ENCODE results near the gene MEOX1. TPM values are rescaled to one million over a fixed set of nuclear protein-coding genes. Genes with fewer than 3 reads are reported as not detected.
"Not testable (repeated sequence)": the region's sequence is repeated elsewhere in the genome, so short reads cannot be mapped to it uniquely, and the experiment has no call there.

MEOX1 gene
- total RNA-seq, 1 donor from 2014 or later, result 0.47 TPM

GRCh38 chr17:43619705-43620104 is 42.0 kb downstream of the MEOX1 start:
- intact Hi-C loops (cut with micrococcal nuclease), result no loop called here

GRCh38 chr17:43618276-43618675 is 43.4 kb downstream of the MEOX1 start:
- intact Hi-C loops (cut with micrococcal nuclease), result no loop called here

- intact Hi-C loops (cut with micrococcal nuclease), result no loop called here
Measured at GRCh38 chr17:43616852-43617251, 44.9 kb downstream of the MEOX1 start.

GRCh38 chr17:43616421-43616820 is 45.3 kb downstream of the MEOX1 start:
- intact Hi-C loops (cut with micrococcal nuclease), result no loop called here

- intact Hi-C loops (cut with micrococcal nuclease), result no loop called here
Measured at GRCh38 chr17:43616029-43616351, 45.7 kb downstream of the MEOX1 start.

GRCh38 chr17:43615330-43616028 is 46.2 kb downstream of the MEOX1 start:
- intact Hi-C loops (cut with micrococcal nuclease), result no loop called here

- intact Hi-C loops (cut with micrococcal nuclease), result no loop called here
Measured at GRCh38 chr17:43614561-43614960, 47.2 kb downstream of the MEOX1 start.

GRCh38 chr17:43613917-43614316 is 47.8 kb downstream of the MEOX1 start:
- intact Hi-C loops (cut with micrococcal nuclease), result no loop called here

- intact Hi-C loops (cut with micrococcal nuclease), result no loop called here
Measured at GRCh38 chr17:43612515-43612914, 49.2 kb downstream of the MEOX1 start.

GRCh38 chr17:43611230-43611969 is 50.3 kb downstream of the MEOX1 start:
- intact Hi-C loops (cut with micrococcal nuclease), result no loop called here

GRCh38 chr17:43609613-43610385 is 51.9 kb downstream of the MEOX1 start:
- intact Hi-C loops (cut with micrococcal nuclease), result no loop called here

- intact Hi-C loops (cut with micrococcal nuclease), result no loop called here
Measured at GRCh38 chr17:43608313-43608712, 53.4 kb downstream of the MEOX1 start.

- intact Hi-C loops (cut with micrococcal nuclease), result no loop called here
Measured at GRCh38 chr17:43604549-43604948, 57.2 kb downstream of the MEOX1 start.

GRCh38 chr17:43603321-43603720 is 58.4 kb downstream of the MEOX1 start:
- intact Hi-C loops (cut with micrococcal nuclease), result no loop called here

- intact Hi-C loops (cut with micrococcal nuclease), result not testable (repeated sequence)
Measured at GRCh38 chr17:43602556-43602955, 59.2 kb downstream of the MEOX1 start.

- intact Hi-C loops (cut with micrococcal nuclease), result no loop called here
Measured at GRCh38 chr17:43601280-43602039, 60.3 kb downstream of the MEOX1 start.

- intact Hi-C loops (cut with micrococcal nuclease), result no loop called here
Measured at GRCh38 chr17:43599835-43600234, 61.9 kb downstream of the MEOX1 start.

GRCh38 chr17:43599046-43599395 is 62.7 kb downstream of the MEOX1 start:
- intact Hi-C loops (cut with micrococcal nuclease), result no loop called here

- intact Hi-C loops (cut with micrococcal nuclease), result no loop called here
Measured at GRCh38 chr17:43598357-43599045, 63.2 kb downstream of the MEOX1 start.

- intact Hi-C loops (cut with micrococcal nuclease), result no loop called here
Measured at GRCh38 chr17:43597624-43598356, 63.9 kb downstream of the MEOX1 start.

Measured in T-helper 1 cell treated with Interleukin-12 subunit alpha and Interleukin-12 subunit beta and Interleukin-4 antibody, amounts not matched to agents 30 ng/mL and 1 ng/mL, for 36 hours (primary cell).